Kidney epithelial cell (primary cell): ENCODE results near the gene MEDAG. TPM values are rescaled to one million over a fixed set of nuclear protein-coding genes. Genes with fewer than 3 reads are reported as not detected.

Source experiments
- DNase-seq: peaks from one replicate; pipeline ENCODE4 v3.0.0-alpha.2; 2010; ENCODE audit warnings: low read depth
- H3K27me3 ChIP-seq: 2 replicates; pipeline ENCODE4 v1.6.0; 2011; ENCODE audit warnings: low read length; ENCODE audit not compliant: control insufficient read depth, insufficient read depth
- H3K36me3 ChIP-seq: 2 replicates; pipeline ENCODE4 v1.5.1; 2011; ENCODE audit warnings: low read length; ENCODE audit not compliant: control insufficient read depth, insufficient read depth
- H3K4me3 ChIP-seq: 2 replicates; pipeline ENCODE4 v1.5.1; 2011; ENCODE audit warnings: low read depth, mild to moderate bottlenecking, control low read depth, low read length
- CTCF ChIP-seq: IDR thresholded peaks from 2 replicates; pipeline ENCODE4 v1.5.1; 2011; ENCODE audit warnings: mild to moderate bottlenecking, moderate library complexity, low read length, control low read depth, inconsistent platforms; ENCODE audit not compliant: insufficient read depth, poor library complexity, severe bottlenecking
- total RNA-seq: library from RNA; depleted of rRNA; stranded (reverse); fragments of >200 nt; gene quantifications from 2 replicates; pipeline ENCODE4 v1.2.3, GENCODE V29; 2015

The MEDAG gene
- total RNA-seq, 1 donor from 2014 or later, result 3.2 TPM

GRCh38 chr13:30904043-30904442, 2.0 kb upstream of the MEDAG start:
- DNase-seq, result no peak
- no peak overlapping the region for H3K4me3 ChIP-seq
- peaks cover 14% of the 10 kb centered on the region for H3K27me3 ChIP-seq
- no peaks in the 10 kb centered on the region for H3K36me3 ChIP-seq
- no peak for TF ChIP-seq CTCF

- Histone ChIP-seq H3K4me3 (peak overlapping the region; percentile 28), H3K36me3 (no peaks in the 10 kb centered on the region), H3K27me3 (peaks cover 14% of the 10 kb centered on the region)
- no peak for TF ChIP-seq CTCF
- DNase-seq, result no peak
Measured at GRCh38 chr13:30906411-30907051, 460 bp downstream of the MEDAG start.

- Histone ChIP-seq H3K27me3 (peaks cover 14% of the 10 kb centered on the region), H3K4me3 (no peak overlapping the region)
- no peak for DNase-seq
Measured at GRCh38 chr13:30907121-30907861, 1.2 kb downstream of the MEDAG start.

GRCh38 chr13:30908416-30908980, 2.4 kb downstream of the MEDAG start:
- Histone ChIP-seq H3K27me3 (peaks cover 14% of the 10 kb centered on the region), H3K4me3 (no peak overlapping the region), H3K36me3 (no peaks in the 10 kb centered on the region)
- TF ChIP-seq CTCF, result no peak
- DNase-seq, result no peak

More at GRCh38 chr13:30907121-30907861, 1.2 kb downstream of the MEDAG start:
- no peak for TF ChIP-seq CTCF
- H3K36me3 ChIP-seq, result no peaks in the 10 kb centered on the region

- no peak for DNase-seq
- peaks cover 18% of the 10 kb centered on the region for H3K27me3 ChIP-seq
- no peak for TF ChIP-seq CTCF
- no peak overlapping the region for H3K4me3 ChIP-seq
- H3K36me3 ChIP-seq, result no peaks in the 10 kb centered on the region
Measured at GRCh38 chr13:30910676-30911075, 4.6 kb downstream of the MEDAG start.
